ENCODE results near the gene SAC3D1. TPM values are rescaled to one million over a fixed set of nuclear protein-coding genes. Genes with fewer than 3 reads are reported as not detected.

The SAC3D1 gene
- total and polyA plus RNA-seq, 2 donors (not counting 1 experiment from before 2014, with no cell fraction given), result 3.1 to 8.6 TPM

GRCh38 chr11:65063532-65063931, 22.5 kb downstream of the SAC3D1 start:
- Histone ChIP-seq H3K4me2 (ENCODE audit: extremely low read depth, insufficient read depth, low read length) (no peak overlapping the region), H3K27me3 (ENCODE audit: control insufficient read depth, insufficient read depth, low read length) (no peaks in the 10 kb centered on the region), H3K9me3 (ENCODE audit: control insufficient read depth, insufficient read depth, low read depth, low read length) (no peaks in the 10 kb centered on the region), H3K9ac (ENCODE audit: insufficient read depth, low read length) (no peak overlapping the region), H3K4me1 (ENCODE audit: control insufficient read depth, extremely low read depth, insufficient read depth, low read length) (no peaks in the 10 kb centered on the region), H3K36me3 (ENCODE audit: control insufficient read depth, insufficient read depth, low read length) (no peaks in the 10 kb centered on the region), H3K79me2 (ENCODE audit: control insufficient read depth, insufficient read depth, low read length) (no peaks in the 10 kb centered on the region), H4K20me1 (ENCODE audit: control insufficient read depth, extremely low read depth, insufficient read depth, low read length) (no peaks in the 10 kb centered on the region), H3K27ac (ENCODE audit: insufficient read depth, low read length) (no peak overlapping the region), H3K4me3 (replicated peaks in 1 of 4; ENCODE audit: control extremely low read depth in 1 of 4, insufficient read depth in 1 of 4, low read depth in 3 of 4, low read length in 4 of 4) (no peak overlapping the region), H2AFZ (ENCODE audit: low read length) (no peak overlapping the region)
- TF ChIP-seq EZH2 (IDR thresholded peaks at IDR 0.05; ENCODE audit: low read length, missing control alignments), result no peak
- DNase-seq (ENCODE audit: low read depth in 2 of 2), result no peak

GRCh38 chr11:65064847-65065240, 23.8 kb downstream of the SAC3D1 start:
- no peaks in the 10 kb centered on the region for H3K79me2 ChIP-seq (ENCODE audit: control insufficient read depth, insufficient read depth, low read length)
- no peak overlapping the region for H3K4me3 ChIP-seq (replicated peaks in 1 of 4; ENCODE audit: control extremely low read depth in 1 of 4, insufficient read depth in 1 of 4, low read depth in 3 of 4, low read length in 4 of 4)
- DNase-seq (ENCODE audit: low read depth in 2 of 2), result no peak

GRCh38 chr11:65065851-65066250, 24.8 kb downstream of the SAC3D1 start:
- Histone ChIP-seq H3K9me3 (ENCODE audit: control insufficient read depth, insufficient read depth, low read depth, low read length) (no peaks in the 10 kb centered on the region), H3K27ac (ENCODE audit: insufficient read depth, low read length) (no peak overlapping the region), H3K79me2 (ENCODE audit: control insufficient read depth, insufficient read depth, low read length) (no peaks in the 10 kb centered on the region), H2AFZ (ENCODE audit: low read length) (no peak overlapping the region), H3K4me1 (ENCODE audit: control insufficient read depth, extremely low read depth, insufficient read depth, low read length) (no peaks in the 10 kb centered on the region), H4K20me1 (ENCODE audit: control insufficient read depth, extremely low read depth, insufficient read depth, low read length) (no peaks in the 10 kb centered on the region), H3K27me3 (ENCODE audit: control insufficient read depth, insufficient read depth, low read length) (no peaks in the 10 kb centered on the region), H3K9ac (ENCODE audit: insufficient read depth, low read length) (no peak overlapping the region), H3K36me3 (ENCODE audit: control insufficient read depth, insufficient read depth, low read length) (no peaks in the 10 kb centered on the region), H3K4me2 (ENCODE audit: extremely low read depth, insufficient read depth, low read length) (no peak overlapping the region), H3K4me3 (replicated peaks in 1 of 4; ENCODE audit: control extremely low read depth in 1 of 4, insufficient read depth in 1 of 4, low read depth in 3 of 4, low read length in 4 of 4) (no peak overlapping the region)
- TF ChIP-seq EZH2 (IDR thresholded peaks at IDR 0.05; ENCODE audit: low read length, missing control alignments), result no peak
- TF ChIP-seq CTCF (conservative IDR thresholded peaks at IDR 0.05 in 1 of 2, IDR thresholded peaks at IDR 0.05 in 1 of 2; ENCODE audit: low read depth in 1 of 2, low read length in 2 of 2), result no peak
- no peak for DNase-seq (ENCODE audit: low read depth in 2 of 2)

More at GRCh38 chr11:65064847-65065240, 23.8 kb downstream of the SAC3D1 start:
- H4K20me1 ChIP-seq (ENCODE audit: control insufficient read depth, extremely low read depth, insufficient read depth, low read length), result no peaks in the 10 kb centered on the region
- H3K9ac ChIP-seq (ENCODE audit: insufficient read depth, low read length), result no peak overlapping the region
- no peaks in the 10 kb centered on the region for H3K4me1 ChIP-seq (ENCODE audit: control insufficient read depth, extremely low read depth, insufficient read depth, low read length)
- H3K9me3 ChIP-seq (ENCODE audit: control insufficient read depth, insufficient read depth, low read depth, low read length), result no peaks in the 10 kb centered on the region
- H3K27ac ChIP-seq (ENCODE audit: insufficient read depth, low read length), result no peak overlapping the region
- H3K4me2 ChIP-seq (ENCODE audit: extremely low read depth, insufficient read depth, low read length), result no peak overlapping the region
- H3K36me3 ChIP-seq (ENCODE audit: control insufficient read depth, insufficient read depth, low read length), result no peaks in the 10 kb centered on the region
- no peaks in the 10 kb centered on the region for H3K27me3 ChIP-seq (ENCODE audit: control insufficient read depth, insufficient read depth, low read length)
- TF ChIP-seq CTCF (conservative IDR thresholded peaks at IDR 0.05 in 1 of 2, IDR thresholded peaks at IDR 0.05 in 1 of 2; ENCODE audit: low read depth in 1 of 2, low read length in 2 of 2) (no peak), EZH2 (IDR thresholded peaks at IDR 0.05; ENCODE audit: low read length, missing control alignments) (no peak)
- H2AFZ ChIP-seq (ENCODE audit: low read length), result no peak overlapping the region

All from fibroblast of lung (primary cell).